Measurements from ENCODE around the gene TMEM74B. TPM values are rescaled to one million over a fixed set of nuclear protein-coding genes. Genes with fewer than 3 reads are reported as not detected.
A peak's percentile ranks its signal among the peaks of the same experiment; 100 is the strongest.

The TMEM74B gene
- total and polyA plus RNA-seq, 2 donors (not counting 1 experiment from before 2014, with no cell fraction given), result 0.42 to 1.4 TPM

DNA sequence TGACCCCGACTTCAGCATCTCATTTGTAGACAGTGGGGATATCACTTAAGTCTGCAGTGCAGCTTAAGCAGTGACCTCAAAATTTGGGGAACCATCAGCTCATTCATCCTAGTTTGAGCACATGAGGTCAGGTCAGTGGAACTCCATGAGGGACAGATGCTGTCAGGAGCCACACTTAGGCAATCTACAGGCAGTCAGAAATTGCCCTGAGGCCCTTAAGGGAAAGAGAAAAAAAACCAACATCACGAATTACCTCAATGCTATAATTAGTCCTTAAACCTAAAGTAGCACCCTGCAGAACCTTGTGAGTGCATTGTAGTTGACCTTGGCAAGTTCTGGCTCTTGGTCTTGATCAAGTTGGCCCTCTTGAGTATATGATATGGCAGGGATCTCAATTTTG is 21.1 kb downstream of the TMEM74B start:
- ChIA-PET CTCF (no interaction called here), POLR2A (no interaction called here)
- Histone ChIP-seq H3K27me3 (replicated peaks in 1 of 4; ENCODE audit: control extremely low read depth in 1 of 4, control insufficient read depth in 3 of 4, insufficient read depth in 4 of 4, low read length in 3 of 4) (no peaks in the 10 kb centered on the region), H3K36me3 (replicated peaks in 1 of 2; ENCODE audit: control extremely low read depth in 1 of 2, control insufficient read depth in 1 of 2, extremely low read depth in 1 of 2, insufficient read depth in 2 of 2, low read length in 1 of 2) (peaks cover 4 to 79% of the 10 kb centered on the region in 2 experiments), H3K4me3 (ENCODE audit: control extremely low read depth in 1 of 5, extremely low read depth in 1 of 5, insufficient read depth in 1 of 5, low read depth in 2 of 5, low read length in 4 of 5) (no peak overlapping the region), H4K20me1 (ENCODE audit: control insufficient read depth, insufficient read depth, low read length, poor library complexity, severe bottlenecking) (peaks cover 22% of the 10 kb centered on the region), H3K4me2 (replicated peaks; ENCODE audit: low read depth, low read length, poor library complexity, severe bottlenecking) (no peak overlapping the region), H3K79me2 (ENCODE audit: control insufficient read depth, insufficient read depth, low read length) (no peaks in the 10 kb centered on the region), H3K4me1 (ENCODE audit: control insufficient read depth in 2 of 2, insufficient read depth in 2 of 2, low read length in 2 of 2) (no peaks in the 10 kb centered on the region), H3K9ac (ENCODE audit: low read length) (no peak overlapping the region), H3K27ac (ENCODE audit: low read length in 2 of 2) (peak overlapping the region in 1 of 2 donors; percentile 33), H3K9me3 (ENCODE audit: control extremely low read depth in 1 of 3, control insufficient read depth in 2 of 3, insufficient read depth in 1 of 3, low read length in 2 of 3) (no peaks in the 10 kb centered on the region), H2AFZ (ENCODE audit: insufficient read depth, low read depth, low read length, poor library complexity, severe bottlenecking) (no peak overlapping the region)
- 86% methylated on average over 1 of the region's 2 CpGs for WGBS (ENCODE audit: insufficient coverage)
- Mint-ChIP-seq H3K9me3 (ENCODE audit: insufficient read depth) (no peaks in the 10 kb centered on the region), H3K4me3 (no peak overlapping the region), H3K27me3 (no peaks in the 10 kb centered on the region), H3K4me1 (peaks cover 2% of the 10 kb centered on the region), H3K27ac (no peak overlapping the region)
- intact Hi-C loops (cut with micrococcal nuclease), result no loop called here
- DNase-seq, result no peak
- no peak for ATAC-seq (ENCODE audit: low read depth)
- TF ChIP-seq, protein P1, sequence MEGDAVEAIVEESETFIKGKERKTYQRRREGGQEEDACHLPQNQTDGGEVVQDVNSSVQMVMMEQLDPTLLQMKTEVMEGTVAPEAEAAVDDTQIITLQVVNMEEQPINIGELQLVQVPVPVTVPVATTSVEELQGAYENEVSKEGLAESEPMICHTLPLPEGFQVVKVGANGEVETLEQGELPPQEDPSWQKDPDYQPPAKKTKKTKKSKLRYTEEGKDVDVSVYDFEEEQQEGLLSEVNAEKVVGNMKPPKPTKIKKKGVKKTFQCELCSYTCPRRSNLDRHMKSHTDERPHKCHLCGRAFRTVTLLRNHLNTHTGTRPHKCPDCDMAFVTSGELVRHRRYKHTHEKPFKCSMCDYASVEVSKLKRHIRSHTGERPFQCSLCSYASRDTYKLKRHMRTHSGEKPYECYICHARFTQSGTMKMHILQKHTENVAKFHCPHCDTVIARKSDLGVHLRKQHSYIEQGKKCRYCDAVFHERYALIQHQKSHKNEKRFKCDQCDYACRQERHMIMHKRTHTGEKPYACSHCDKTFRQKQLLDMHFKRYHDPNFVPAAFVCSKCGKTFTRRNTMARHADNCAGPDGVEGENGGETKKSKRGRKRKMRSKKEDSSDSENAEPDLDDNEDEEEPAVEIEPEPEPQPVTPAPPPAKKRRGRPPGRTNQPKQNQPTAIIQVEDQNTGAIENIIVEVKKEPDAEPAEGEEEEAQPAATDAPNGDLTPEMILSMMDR (IDR thresholded peaks at IDR 0.05), result no peak
- no peak for TF ChIP-seq EZH2 (IDR thresholded peaks at IDR 0.05; ENCODE audit: borderline replicate concordance, insufficient read depth, low read depth, low read length, poor library complexity, severe bottlenecking)

DNA sequence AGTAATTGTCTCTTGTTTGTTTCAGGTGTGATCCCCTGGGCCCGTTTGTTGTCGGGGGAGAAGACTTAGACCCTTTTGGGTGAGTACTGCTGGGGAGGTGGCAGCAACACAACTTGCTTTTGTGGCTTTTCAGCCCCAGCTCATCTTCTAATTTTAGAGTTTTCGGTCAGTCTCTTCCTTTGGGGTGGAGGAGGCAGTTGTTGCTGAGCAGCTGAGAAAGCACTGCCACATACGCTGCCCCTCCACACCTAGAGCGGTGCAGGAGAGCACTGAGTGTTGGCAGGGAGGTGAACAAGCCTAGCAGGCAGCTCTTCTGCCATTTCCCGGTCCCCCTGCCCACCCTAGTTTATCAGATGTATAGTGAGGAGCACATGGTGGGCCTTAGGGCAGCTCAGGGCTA is 21.7 kb downstream of the TMEM74B start:
- no peak overlapping the region for H2AFZ ChIP-seq (ENCODE audit: insufficient read depth, low read depth, low read length, poor library complexity, severe bottlenecking)
- no peak overlapping the region for H3K9ac ChIP-seq (ENCODE audit: low read length)
- Mint-ChIP-seq H3K27me3 (no peaks in the 10 kb centered on the region), H3K4me3 (no peak overlapping the region), H3K4me1 (peaks cover 2% of the 10 kb centered on the region), H3K9me3 (ENCODE audit: insufficient read depth) (no peaks in the 10 kb centered on the region), H3K27ac (no peak overlapping the region)
- peaks cover 27% of the 10 kb centered on the region for H4K20me1 ChIP-seq (ENCODE audit: control insufficient read depth, insufficient read depth, low read length, poor library complexity, severe bottlenecking)
- H3K79me2 ChIP-seq (ENCODE audit: control insufficient read depth, insufficient read depth, low read length), result no peaks in the 10 kb centered on the region
- peak overlapping the region in 1 of 2 donors; percentile 33 for H3K27ac ChIP-seq (ENCODE audit: low read length in 2 of 2)
- intact Hi-C loops (cut with micrococcal nuclease), result no loop called here
- ChIA-PET CTCF (no interaction called here), POLR2A (no interaction called here)
- no peak for ATAC-seq (ENCODE audit: low read depth)
- 76% methylated on average over 5 of the region's 6 CpGs for WGBS (ENCODE audit: insufficient coverage)
- H3K4me2 ChIP-seq (replicated peaks; ENCODE audit: low read depth, low read length, poor library complexity, severe bottlenecking), result no peak overlapping the region
- H3K36me3 ChIP-seq (replicated peaks in 1 of 2; ENCODE audit: control extremely low read depth in 1 of 2, control insufficient read depth in 1 of 2, extremely low read depth in 1 of 2, insufficient read depth in 2 of 2, low read length in 1 of 2), result peaks cover 0 to 77% of the 10 kb centered on the region in 2 experiments
- H3K27me3 ChIP-seq (replicated peaks in 1 of 4; ENCODE audit: control extremely low read depth in 1 of 4, control insufficient read depth in 3 of 4, insufficient read depth in 4 of 4, low read length in 3 of 4), result no peaks in the 10 kb centered on the region
- no peaks in the 10 kb centered on the region for H3K9me3 ChIP-seq (ENCODE audit: control extremely low read depth in 1 of 3, control insufficient read depth in 2 of 3, insufficient read depth in 1 of 3, low read length in 2 of 3)
- H3K4me1 ChIP-seq (ENCODE audit: control insufficient read depth in 2 of 2, insufficient read depth in 2 of 2, low read length in 2 of 2), result no peaks in the 10 kb centered on the region
- DNase-seq, result no peak
- no peak for TF ChIP-seq EZH2 (IDR thresholded peaks at IDR 0.05; ENCODE audit: borderline replicate concordance, insufficient read depth, low read depth, low read length, poor library complexity, severe bottlenecking)
- TF ChIP-seq, protein P1 (IDR thresholded peaks at IDR 0.05), result no peak
- H3K4me3 ChIP-seq (ENCODE audit: control extremely low read depth in 1 of 5, extremely low read depth in 1 of 5, insufficient read depth in 1 of 5, low read depth in 2 of 5, low read length in 4 of 5), result no peak overlapping the region
